ENCODE measurements around the gene DCTN3.

The DCTN3 gene

GRCh38 chr9:34620061-34620994 lies at the start of gene DCTN3:
Gene DCTN3 (minus strand): TSS chr9:34620495. CDS start chr9:34620464, 31 bp downstream.
- peak; percentile 99 for DNase-seq

GRCh38 chr9:34665381-34666250 lies 45.3 kb upstream of the DCTN3 start:
- peak; percentile 97 for DNase-seq

GRCh38 chr9:34665067-34665380 lies 44.7 kb upstream of the DCTN3 start:
- DNase-seq = no peak

- DNase-seq = peak; percentile 92
Measured at GRCh38 chr9:34664281-34665066, 44.2 kb upstream of the DCTN3 start.

GRCh38 chr9:34663303-34663605 lies 43.0 kb upstream of the DCTN3 start:
- DNase-seq = no peak

GRCh38 chr9:34662526-34663302 lies 42.4 kb upstream of the DCTN3 start, which contains the start of gene CCL27:
Gene CCL27 (minus strand): TSS chr9:34662657. CDS start chr9:34662633, 24 bp downstream.
- DNase-seq = no peak

GRCh38 chr9:34659592-34660253 lies 39.4 kb upstream of the DCTN3 start:
- no peak for DNase-seq

GRCh38 chr9:34658461-34658860 lies 38.2 kb upstream of the DCTN3 start:
- DNase-seq = no peak

GRCh38 chr9:34656992-34657391 lies 36.7 kb upstream of the DCTN3 start:
- no peak for DNase-seq

GRCh38 chr9:34655394-34655793 lies 35.1 kb upstream of the DCTN3 start:
- no peak for DNase-seq

GRCh38 chr9:34654323-34655051 lies 34.2 kb upstream of the DCTN3 start:
- DNase-seq = no peak

- no peak for DNase-seq
Measured at GRCh38 chr9:34653151-34654072, 33.1 kb upstream of the DCTN3 start.

- DNase-seq = no peak
Measured at GRCh38 chr9:34652602-34653000, 32.3 kb upstream of the DCTN3 start.

GRCh38 chr9:34651876-34652601 lies 31.7 kb upstream of the DCTN3 start, which contains the start of gene IL11RA:
Gene IL11RA (plus strand): TSS chr9:34652185. CDS start chr9:34655218, 3,033 bp downstream.
- peak; percentile 89 for DNase-seq

GRCh38 chr9:34651321-34651720 lies 31.0 kb upstream of the DCTN3 start:
- DNase-seq = no peak

GRCh38 chr9:34650816-34651215 lies 30.5 kb upstream of the DCTN3 start:
- no peak for DNase-seq

GRCh38 chr9:34648673-34649072 lies 28.4 kb upstream of the DCTN3 start:
- DNase-seq = no peak

- peak; percentile 46 for DNase-seq
Measured at GRCh38 chr9:34647651-34648050, 27.4 kb upstream of the DCTN3 start.

GRCh38 chr9:34647084-34647403 lies 26.7 kb upstream of the DCTN3 start:
- no peak for DNase-seq

Data from hematopoietic multipotent progenitor cell treated with erythropoietin and hydrocortisone succinate and interleukin-3 and kit ligand, for 4 days (in vitro differentiated cells).